HepG2 (cell line): Measurements from ENCODE around the gene MTR. TPM values are rescaled to one million over a fixed set of nuclear protein-coding genes. Genes with fewer than 3 reads are reported as not detected.

ENCODE experiments used
- ASH2L ChIP-seq: fragments of 300-600, 200-600 bp; sonication (generic); IDR thresholded peaks from 2 replicates; pipeline ENCODE4 v1.7.0; 2017; ENCODE audit warnings: low read depth, mild to moderate bottlenecking, moderate library complexity, mixed read lengths, low read length; ENCODE audit not compliant: insufficient read length
- CEBPB ChIP-seq: IDR thresholded peaks from 2 replicates; pipeline ENCODE4 v1.6.1; 2011; ENCODE audit warnings: low read depth, low read length, improper control_type of control experiment, borderline replicate concordance
- ELK4 ChIP-seq: sonication (generic); formaldehyde crosslinking; IDR thresholded peaks from 2 replicates; pipeline ENCODE4 v1.9.0; 2021; ENCODE audit warnings: missing genetic modification reagents, borderline replicate concordance
- HINFP ChIP-seq: sonication (generic); formaldehyde crosslinking; IDR thresholded peaks from 2 replicates; pipeline ENCODE4 v1.4.0; 2020; ENCODE audit warnings: low read depth, mild to moderate bottlenecking, missing genetic modification reagents
- MED13 ChIP-seq: sonication (generic); formaldehyde crosslinking; IDR thresholded peaks from 2 replicates; pipeline ENCODE4 v1.5.0; 2020; ENCODE audit warnings: missing genetic modification reagents
- MIER2 ChIP-seq: IDR thresholded peaks from 2 replicates; pipeline ENCODE4 v1.6.1; 2016; ENCODE audit warnings: missing biosample characterization, missing genetic modification reagents
- POLR2G ChIP-seq: fragments of 200-400 bp; formaldehyde crosslinking; IDR thresholded peaks from 2 replicates; pipeline ENCODE4 v1.6.1; 2018; ENCODE audit warnings: mild to moderate bottlenecking, low read depth, low read length, moderate library complexity
- RAD21 ChIP-seq: fragments of 450-650 bp; formaldehyde crosslinking; IDR thresholded peaks from 2 replicates; pipeline ENCODE4 v1.5.0; 2020; ENCODE audit warnings: mild to moderate bottlenecking
- SMARCC2 ChIP-seq: fragments of 450-650 bp; IDR thresholded peaks from 2 replicates; pipeline ENCODE4 v1.6.1; 2017; ENCODE audit warnings: antibody characterized with exemption, mild to moderate bottlenecking
- SRSF9 ChIP-seq: fragments of 200-400 bp; formaldehyde crosslinking; IDR thresholded peaks from 2 replicates; pipeline ENCODE4 v1.6.1; 2018; ENCODE audit warnings: borderline replicate concordance, mild to moderate bottlenecking, low read depth, low read length; ENCODE audit not compliant: insufficient read depth, poor library complexity, severe bottlenecking
- TFDP2 ChIP-seq: sonication (generic); formaldehyde crosslinking; IDR thresholded peaks from 2 replicates; pipeline ENCODE4 v1.4.0; 2020; ENCODE audit warnings: missing genetic modification reagents
- ZNF567 ChIP-seq: sonication (generic); formaldehyde crosslinking; IDR thresholded peaks from 2 replicates; pipeline ENCODE4 v1.8.1; 2023; ENCODE audit warnings: mild to moderate bottlenecking, missing genetic modification reagents, borderline replicate concordance
- ZNF749 ChIP-seq: sonication (generic); formaldehyde crosslinking; IDR thresholded peaks from 2 replicates; pipeline ENCODE4 v1.8.0; 2022; ENCODE audit warnings: mild to moderate bottlenecking, missing genetic modification reagents, moderate library complexity, borderline replicate concordance
- polyA plus RNA-seq, 8 experiments: library from polyadenylated mRNA; depleted of rRNA in 3 of 8; stranded (reverse) in 7 of 8; unstranded in 1 of 8; fragments of >200 nt; fragmentation: Illumina TruSeq in 4 of 8; extraction: Trizol in 4 of 8; gene quantifications; 2 replicates each; pipeline versions ENCODE4 v1.2.1 to v1.2.3, GENCODE V29; 2011 to 2016; ENCODE audit warnings: low read depth in 4 of 8, missing spikeins in 1 of 8, mixed read lengths in 1 of 8; ENCODE audit not compliant: insufficient read depth in 1 of 8
- total RNA-seq, 5 experiments: library from RNA; depleted of rRNA; stranded (reverse); fragments of >200 nt; fragmentation: Illumina TruSeq; extraction: Trizol; gene quantifications; 2 replicates each; pipeline ENCODE4 v1.2.3, GENCODE V29; 2016; ENCODE audit warnings: low read depth in 1 of 5
- TF ChIP-seq, protein P1 (sequence below): sonication (generic); formaldehyde crosslinking; IDR thresholded peaks from 2 replicates; pipeline ENCODE4 v1.8.0; 2022; ENCODE audit warnings: mild to moderate bottlenecking, missing genetic modification reagents, moderate library complexity
- TF ChIP-seq, protein P2 (sequence below): sonication (generic); formaldehyde crosslinking; IDR thresholded peaks from 2 replicates; pipeline ENCODE4 v1.9.0; 2021; ENCODE audit warnings: missing genetic modification reagents, mild to moderate bottlenecking, borderline replicate concordance
- TF ChIP-seq, protein P3 (sequence below): sonication (generic); formaldehyde crosslinking; conservative IDR thresholded peaks from 2 replicates; pipeline ENCODE4 v1.8.0; 2022; ENCODE audit warnings: mild to moderate bottlenecking, moderate library complexity, missing genetic modification reagents
- TF ChIP-seq, protein P4 (sequence below): sonication (generic); formaldehyde crosslinking; IDR thresholded peaks from 2 replicates; pipeline ENCODE4 v1.5.0; 2020; ENCODE audit warnings: mild to moderate bottlenecking, missing genetic modification reagents

Gene MTR
- total and polyA plus RNA-seq, 2 of the 13 experiments (the other 11 are each of a cell fraction or from before 2014, with no cell fraction given) = 16.3 to 36.1 TPM

DNA sequence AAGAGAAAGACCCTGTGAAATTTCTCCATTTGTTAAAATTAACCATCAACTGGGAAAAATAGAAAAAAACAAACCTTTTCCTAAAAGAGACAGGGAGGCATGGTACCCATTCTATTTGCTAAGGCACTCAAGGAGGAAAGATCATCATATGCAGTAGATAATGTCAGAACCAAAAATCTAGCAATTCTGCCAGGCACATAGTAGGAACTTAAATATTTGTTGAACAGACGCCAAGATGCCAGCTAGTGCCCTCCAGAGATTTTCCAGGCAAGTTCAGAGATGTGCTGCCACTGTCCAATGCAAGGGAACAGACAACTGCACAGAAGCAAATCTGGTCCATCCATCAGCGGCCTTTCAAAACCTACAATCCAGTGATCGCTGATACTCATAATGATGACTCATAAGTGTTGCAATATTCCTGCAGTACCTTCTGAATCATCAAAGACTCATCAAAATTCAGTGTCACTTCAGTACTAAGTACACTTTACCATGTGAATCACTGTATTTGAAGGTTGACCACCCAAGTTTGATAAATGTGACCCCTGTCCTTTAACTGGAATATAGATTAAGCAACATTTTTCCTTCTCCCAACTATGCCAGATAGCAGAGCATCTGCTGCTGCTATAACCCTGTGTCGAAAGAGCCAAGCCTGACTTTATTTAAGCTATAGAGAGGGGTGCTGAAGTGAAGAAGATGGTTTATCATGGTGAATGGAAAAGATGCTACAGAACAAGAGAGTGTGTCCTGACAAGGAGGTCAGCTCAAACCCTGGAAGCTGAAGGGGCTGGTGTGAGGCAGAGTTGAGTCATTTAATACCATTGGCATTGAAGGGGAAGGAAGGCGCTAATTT is 110.0 kb downstream of the MTR start (continued):
- TF ChIP-seq MIER2 (CRISPR knock-in tag) = no peak
- TF ChIP-seq, protein P1, sequence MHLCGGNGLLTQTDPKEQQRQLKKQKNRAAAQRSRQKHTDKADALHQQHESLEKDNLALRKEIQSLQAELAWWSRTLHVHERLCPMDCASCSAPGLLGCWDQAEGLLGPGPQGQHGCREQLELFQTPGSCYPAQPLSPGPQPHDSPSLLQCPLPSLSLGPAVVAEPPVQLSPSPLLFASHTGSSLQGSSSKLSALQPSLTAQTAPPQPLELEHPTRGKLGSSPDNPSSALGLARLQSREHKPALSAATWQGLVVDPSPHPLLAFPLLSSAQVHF (CRISPR knock-in tag) = no peak
- no peak for TF ChIP-seq ASH2L
- TF ChIP-seq SMARCC2 = peak; percentile 75; the same call in 1 of the 2 replicates
- TF ChIP-seq, protein P2, sequence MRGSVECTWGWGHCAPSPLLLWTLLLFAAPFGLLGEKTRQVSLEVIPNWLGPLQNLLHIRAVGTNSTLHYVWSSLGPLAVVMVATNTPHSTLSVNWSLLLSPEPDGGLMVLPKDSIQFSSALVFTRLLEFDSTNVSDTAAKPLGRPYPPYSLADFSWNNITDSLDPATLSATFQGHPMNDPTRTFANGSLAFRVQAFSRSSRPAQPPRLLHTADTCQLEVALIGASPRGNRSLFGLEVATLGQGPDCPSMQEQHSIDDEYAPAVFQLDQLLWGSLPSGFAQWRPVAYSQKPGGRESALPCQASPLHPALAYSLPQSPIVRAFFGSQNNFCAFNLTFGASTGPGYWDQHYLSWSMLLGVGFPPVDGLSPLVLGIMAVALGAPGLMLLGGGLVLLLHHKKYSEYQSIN (CRISPR knock-in tag) = no peak
- no peak for TF ChIP-seq MED13 (CRISPR knock-in tag)
- TF ChIP-seq SRSF9 = no peak
- TF ChIP-seq RAD21 (CRISPR knock-in tag) = no peak
- TF ChIP-seq, protein P3, sequence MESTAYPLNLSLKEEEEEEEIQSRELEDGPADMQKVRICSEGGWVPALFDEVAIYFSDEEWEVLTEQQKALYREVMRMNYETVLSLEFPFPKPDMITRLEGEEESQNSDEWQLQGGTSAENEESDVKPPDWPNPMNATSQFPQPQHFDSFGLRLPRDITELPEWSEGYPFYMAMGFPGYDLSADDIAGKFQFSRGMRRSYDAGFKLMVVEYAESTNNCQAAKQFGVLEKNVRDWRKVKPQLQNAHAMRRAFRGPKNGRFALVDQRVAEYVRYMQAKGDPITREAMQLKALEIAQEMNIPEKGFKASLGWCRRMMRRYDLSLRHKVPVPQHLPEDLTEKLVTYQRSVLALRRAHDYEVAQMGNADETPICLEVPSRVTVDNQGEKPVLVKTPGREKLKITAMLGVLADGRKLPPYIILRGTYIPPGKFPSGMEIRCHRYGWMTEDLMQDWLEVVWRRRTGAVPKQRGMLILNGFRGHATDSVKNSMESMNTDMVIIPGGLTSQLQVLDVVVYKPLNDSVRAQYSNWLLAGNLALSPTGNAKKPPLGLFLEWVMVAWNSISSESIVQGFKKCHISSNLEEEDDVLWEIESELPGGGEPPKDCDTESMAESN (CRISPR knock-in tag) = no peak
- TF ChIP-seq ZNF749 (CRISPR knock-in tag) = no peak
- no peak for TF ChIP-seq POLR2G
- TF ChIP-seq ZNF567 (CRISPR knock-in tag) = no peak
- no peak for TF ChIP-seq ELK4 (CRISPR knock-in tag)
- no peak for TF ChIP-seq HINFP (CRISPR knock-in tag)
- no peak for TF ChIP-seq TFDP2 (CRISPR knock-in tag)
- TF ChIP-seq, protein P4, sequence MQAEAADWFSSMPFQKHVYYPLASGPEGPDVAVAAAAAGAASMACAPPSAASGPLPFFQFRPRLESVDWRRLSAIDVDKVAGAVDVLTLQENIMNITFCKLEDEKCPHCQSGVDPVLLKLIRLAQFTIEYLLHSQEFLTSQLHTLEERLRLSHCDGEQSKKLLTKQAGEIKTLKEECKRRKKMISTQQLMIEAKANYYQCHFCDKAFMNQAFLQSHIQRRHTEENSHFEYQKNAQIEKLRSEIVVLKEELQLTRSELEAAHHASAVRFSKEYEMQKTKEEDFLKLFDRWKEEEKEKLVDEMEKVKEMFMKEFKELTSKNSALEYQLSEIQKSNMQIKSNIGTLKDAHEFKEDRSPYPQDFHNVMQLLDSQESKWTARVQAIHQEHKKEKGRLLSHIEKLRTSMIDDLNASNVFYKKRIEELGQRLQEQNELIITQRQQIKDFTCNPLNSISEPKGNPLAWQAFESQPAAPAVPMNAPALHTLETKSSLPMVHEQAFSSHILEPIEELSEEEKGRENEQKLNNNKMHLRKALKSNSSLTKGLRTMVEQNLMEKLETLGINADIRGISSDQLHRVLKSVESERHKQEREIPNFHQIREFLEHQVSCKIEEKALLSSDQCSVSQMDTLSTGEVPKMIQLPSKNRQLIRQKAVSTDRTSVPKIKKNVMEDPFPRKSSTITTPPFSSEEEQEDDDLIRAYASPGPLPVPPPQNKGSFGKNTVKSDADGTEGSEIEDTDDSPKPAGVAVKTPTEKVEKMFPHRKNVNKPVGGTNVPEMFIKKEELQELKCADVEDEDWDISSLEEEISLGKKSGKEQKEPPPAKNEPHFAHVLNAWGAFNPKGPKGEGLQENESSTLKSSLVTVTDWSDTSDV (CRISPR knock-in tag) = no peak
- TF ChIP-seq CEBPB = peak; percentile 95
